ENCODE measurements around the gene KANTR. TPM values are rescaled to one million over a fixed set of nuclear protein-coding genes. Genes with fewer than 3 reads are reported as not detected.

Gene KANTR
- total RNA-seq, 2 experiments from 2014 or later = 11.5 to 11.6 TPM

DNA sequence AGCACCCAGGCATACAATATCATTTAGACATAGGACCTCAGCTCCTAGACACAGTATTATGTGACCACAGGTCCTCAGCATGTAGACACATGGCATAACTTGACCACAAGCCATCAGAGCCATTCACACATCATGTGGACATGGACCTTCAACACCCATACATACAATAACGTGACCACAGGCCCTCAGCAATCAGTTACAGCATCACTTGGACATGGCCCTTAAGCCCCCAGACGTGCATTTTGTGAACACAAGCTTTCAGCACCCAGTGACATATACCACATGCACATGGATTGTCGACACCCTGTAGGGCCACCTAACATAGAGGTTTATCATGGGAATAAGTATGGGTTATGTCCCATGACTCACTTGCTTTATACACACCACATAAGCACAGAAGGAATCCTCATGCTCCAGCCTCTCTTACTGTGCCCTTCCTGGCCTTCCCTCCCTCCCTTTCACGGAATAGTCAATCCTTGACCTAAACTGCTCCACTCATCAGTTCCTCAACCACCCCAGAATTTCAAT, 9.8 kb upstream of the KANTR start:
- Mint-ChIP-seq H3K27me3 (ENCODE audit: low read depth) (no peaks in the 10 kb centered on the region), H3K36me3 (ENCODE audit: low read depth) (peaks cover 32% of the 10 kb centered on the region), H3K4me1 (ENCODE audit: low read depth) (peaks cover 46% of the 10 kb centered on the region), H3K27ac (no peak overlapping the region), H3K9me3 (ENCODE audit: insufficient read depth) (no peaks in the 10 kb centered on the region), H3K4me3 (no peak overlapping the region)
- CTCF ChIA-PET = no interaction called here
- DNase-seq (no peak), ATAC-seq (no peak)
- POLR2A ChIA-PET = no interaction called here

- H3K4me1 Mint-ChIP-seq (ENCODE audit: low read depth) = peaks cover 49% of the 10 kb centered on the region
- ChIA-PET POLR2A (no interaction called here), CTCF (no interaction called here)
- no peak overlapping the region for H3K27ac Mint-ChIP-seq
- DNase-seq (no peak), ATAC-seq (no peak)
- H3K9me3 Mint-ChIP-seq (ENCODE audit: insufficient read depth) = no peaks in the 10 kb centered on the region
- no peak overlapping the region for H3K4me3 Mint-ChIP-seq
- no peaks in the 10 kb centered on the region for H3K27me3 Mint-ChIP-seq (ENCODE audit: low read depth)
- peaks cover 32% of the 10 kb centered on the region for H3K36me3 Mint-ChIP-seq (ENCODE audit: low read depth)
These were observed 9.1 kb upstream of the KANTR start for GRCh38 chrX:53084863-53085262.

GRCh38 chrX:53085661-53086229, 8.2 kb upstream of the KANTR start:
- peaks cover 32% of the 10 kb centered on the region for H3K36me3 Mint-ChIP-seq (ENCODE audit: low read depth)
- no peak for DNase-seq
- no peak overlapping the region for H3K4me3 Mint-ChIP-seq
- H3K27ac Mint-ChIP-seq = peak overlapping the region; percentile 22
- no peak for ATAC-seq
- H3K27me3 Mint-ChIP-seq (ENCODE audit: low read depth) = no peaks in the 10 kb centered on the region
- H3K4me1 Mint-ChIP-seq (ENCODE audit: low read depth) = peaks cover 49% of the 10 kb centered on the region
- POLR2A ChIA-PET = no interaction called here
- H3K9me3 Mint-ChIP-seq (ENCODE audit: insufficient read depth) = no peaks in the 10 kb centered on the region
- CTCF ChIA-PET = no interaction called here

DNA sequence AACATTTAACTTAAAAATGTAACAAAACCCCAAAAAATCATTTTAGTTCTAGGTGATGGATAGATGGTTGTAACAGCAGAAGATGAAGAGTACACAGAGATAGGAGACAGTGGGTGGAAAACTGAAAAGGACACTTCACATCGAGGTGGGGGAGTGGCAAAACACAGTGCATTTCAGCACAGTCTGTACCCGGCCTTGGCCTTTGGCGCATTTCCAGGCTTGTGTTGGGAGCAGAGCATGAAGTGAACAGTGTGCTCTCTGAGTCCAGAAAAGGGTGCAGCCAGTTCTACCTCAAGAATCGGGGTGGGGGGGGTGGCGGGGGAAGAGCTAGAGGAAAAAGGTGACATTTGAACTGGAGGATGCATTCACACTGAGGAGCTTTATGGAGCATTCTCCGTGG, 7.5 kb upstream of the KANTR start:
- ChIA-PET CTCF (interaction anchor here (1.4 kb wide), 1 partner anchor 15 kb away, joined by 3 read pairs; no protein-coding TSS in a partner anchor), POLR2A (no interaction called here)
- no peak overlapping the region for H3K27ac Mint-ChIP-seq
- H3K4me3 Mint-ChIP-seq = no peak overlapping the region
- no peak for DNase-seq
- no peaks in the 10 kb centered on the region for H3K9me3 Mint-ChIP-seq (ENCODE audit: insufficient read depth)
- ATAC-seq = no peak
- H3K27me3 Mint-ChIP-seq (ENCODE audit: low read depth) = no peaks in the 10 kb centered on the region
- peaks cover 32% of the 10 kb centered on the region for H3K36me3 Mint-ChIP-seq (ENCODE audit: low read depth)
- H3K4me1 Mint-ChIP-seq (ENCODE audit: low read depth) = peaks cover 45% of the 10 kb centered on the region

- Mint-ChIP-seq H3K4me3 (no peak overlapping the region), H3K27me3 (ENCODE audit: low read depth) (no peaks in the 10 kb centered on the region), H3K9me3 (ENCODE audit: insufficient read depth) (no peaks in the 10 kb centered on the region), H3K27ac (no peak overlapping the region), H3K4me1 (ENCODE audit: low read depth) (peaks cover 43% of the 10 kb centered on the region), H3K36me3 (ENCODE audit: low read depth) (peaks cover 32% of the 10 kb centered on the region)
- ATAC-seq = no peak
- DNase-seq = no peak
- ChIA-PET POLR2A (no interaction called here), CTCF (interaction anchor here (1.4 kb wide), 1 partner anchor 16 kb away, joined by 3 read pairs; no protein-coding TSS in a partner anchor)
These were observed 6.5 kb upstream of the KANTR start for GRCh38 chrX:53087388-53087831.

DNA sequence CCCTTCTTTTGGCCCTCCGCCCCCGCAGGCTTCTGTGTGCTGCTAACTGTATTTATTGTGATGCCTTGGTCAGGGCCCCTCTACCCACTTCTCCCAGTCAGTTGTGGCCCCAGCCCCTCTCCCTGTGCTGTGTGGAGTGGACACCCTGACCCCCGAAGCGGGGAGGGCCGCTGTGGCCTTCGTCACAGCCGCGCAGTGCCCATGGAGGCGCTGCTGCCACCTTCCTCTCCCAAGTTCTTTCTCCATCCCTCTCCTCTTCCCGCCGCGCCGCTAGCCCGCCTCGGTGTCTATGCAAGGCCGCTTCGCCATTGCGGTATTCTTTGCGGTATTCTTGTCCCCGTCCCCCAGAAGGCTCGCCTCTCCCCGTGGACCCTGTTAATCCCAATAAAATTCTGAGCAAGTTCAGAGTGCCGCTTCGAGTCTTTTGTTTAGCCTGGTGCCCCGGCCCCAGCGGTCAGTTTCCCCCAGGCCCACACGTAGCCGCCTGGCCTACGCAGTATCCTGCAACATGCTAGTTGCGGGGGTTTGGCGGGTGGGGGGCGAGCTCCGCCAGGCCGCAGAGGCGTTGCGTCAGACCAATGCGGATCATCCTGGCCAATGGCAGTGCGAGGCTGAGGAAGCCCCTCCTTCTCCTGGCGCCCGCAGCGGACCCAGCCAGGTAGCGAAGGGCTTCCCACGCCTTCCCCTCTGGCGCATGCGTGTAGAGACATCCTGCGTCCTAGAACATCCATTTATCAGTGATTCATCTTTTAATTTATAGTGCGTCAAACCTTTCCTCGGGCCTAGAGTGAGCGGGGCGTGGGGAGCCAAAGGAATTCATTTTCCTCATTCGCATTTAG, 5.6 kb upstream of the KANTR start:
- peak overlapping the region; percentile 75 for H3K4me3 Mint-ChIP-seq
- peaks cover 32% of the 10 kb centered on the region for H3K36me3 Mint-ChIP-seq (ENCODE audit: low read depth)
- H3K4me1 Mint-ChIP-seq (ENCODE audit: low read depth) = peaks cover 41% of the 10 kb centered on the region
- H3K9me3 Mint-ChIP-seq (ENCODE audit: insufficient read depth) = no peaks in the 10 kb centered on the region
- H3K27ac Mint-ChIP-seq = peak overlapping the region; percentile 86
- CTCF ChIA-PET = interaction anchor here (0.8 to 2.0 kb wide), 3 partner anchors 15 to 69 kb away, joined by 3 to 9 read pairs (median 3); no protein-coding TSS in a partner anchor
- POLR2A ChIA-PET = interaction anchor here (1.0 kb wide), 1 partner anchor 16 kb away, joined by 3 read pairs; no protein-coding TSS in a partner anchor
- no peaks in the 10 kb centered on the region for H3K27me3 Mint-ChIP-seq (ENCODE audit: low read depth)
- peak; percentile 73 for DNase-seq
- peak; percentile 56 for ATAC-seq

DNA sequence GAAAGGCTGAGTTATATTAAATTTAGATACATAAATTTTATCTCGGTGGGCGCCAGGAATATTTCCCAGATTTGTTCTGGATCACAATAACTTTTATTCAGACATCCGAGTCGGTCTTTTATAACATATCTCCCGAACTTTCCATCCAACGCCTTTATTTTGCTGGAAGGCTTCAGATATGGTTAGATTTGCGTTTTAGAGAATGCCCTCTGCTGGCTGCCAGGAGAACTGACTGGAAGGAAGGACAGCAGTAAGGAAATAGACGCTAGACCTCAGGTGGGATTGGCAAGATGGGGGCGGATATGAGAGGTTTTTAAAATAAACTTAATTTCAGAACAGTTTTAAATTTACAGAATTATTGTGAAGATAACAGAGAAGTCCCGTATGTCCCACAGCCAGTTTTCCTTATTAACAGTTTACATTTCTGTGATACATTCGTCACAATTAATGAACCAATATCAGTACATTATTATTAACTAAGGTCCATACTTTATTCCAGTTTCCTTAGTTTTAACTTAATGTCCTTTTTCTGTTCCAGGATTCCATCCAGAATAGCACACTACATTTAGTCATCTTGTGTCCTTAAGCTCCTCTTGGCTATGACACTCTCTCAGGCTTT, 4.6 kb upstream of the KANTR start:
- ATAC-seq = no peak
- DNase-seq = peak; percentile 49
- POLR2A ChIA-PET = no interaction called here
- Mint-ChIP-seq H3K9me3 (ENCODE audit: insufficient read depth) (no peaks in the 10 kb centered on the region), H3K4me1 (ENCODE audit: low read depth) (peaks cover 36% of the 10 kb centered on the region), H3K4me3 (peak overlapping the region; percentile 75), H3K36me3 (ENCODE audit: low read depth) (peaks cover 26% of the 10 kb centered on the region), H3K27ac (no peak overlapping the region), H3K27me3 (ENCODE audit: low read depth) (no peaks in the 10 kb centered on the region)
- CTCF ChIA-PET = interaction anchor here (0.8 to 2.0 kb wide), 3 partner anchors 8 to 68 kb away, joined by 3 to 9 read pairs (median 3); no protein-coding TSS in a partner anchor

GRCh38 chrX:53089925-53090324, 4.0 kb upstream of the KANTR start:
- Mint-ChIP-seq H3K27ac (no peak overlapping the region), H3K9me3 (ENCODE audit: insufficient read depth) (no peaks in the 10 kb centered on the region), H3K27me3 (ENCODE audit: low read depth) (no peaks in the 10 kb centered on the region), H3K4me3 (no peak overlapping the region), H3K4me1 (ENCODE audit: low read depth) (peaks cover 38% of the 10 kb centered on the region), H3K36me3 (ENCODE audit: low read depth) (peaks cover 20% of the 10 kb centered on the region)
- POLR2A ChIA-PET = no interaction called here
- CTCF ChIA-PET = interaction anchor here (1.0 to 2.0 kb wide), 2 partner anchors 9 to 18 kb away, joined by 3 to 9 read pairs; no protein-coding TSS in a partner anchor
- DNase-seq (no peak), ATAC-seq (no peak)

DNA sequence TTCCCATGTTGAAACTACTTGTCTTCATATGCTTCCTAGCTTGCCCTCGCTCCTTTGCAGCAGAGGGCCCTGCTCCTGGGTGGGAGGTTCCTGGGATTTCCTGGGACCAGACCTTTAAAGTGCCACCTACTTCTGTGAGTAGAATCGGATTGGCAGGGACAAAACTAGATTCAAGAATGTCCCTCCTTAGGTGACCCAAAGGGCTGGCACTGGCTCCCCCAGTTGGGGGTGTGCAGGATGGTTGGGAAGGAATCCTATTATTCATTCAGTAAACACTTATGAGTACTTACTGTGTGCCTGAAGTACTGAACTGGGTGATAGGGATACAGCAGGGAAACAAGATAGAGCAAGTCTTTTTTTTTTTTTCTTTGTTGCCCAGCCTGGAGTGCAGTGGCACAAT, 2.6 kb upstream of the KANTR start:
- Mint-ChIP-seq H3K9me3 (ENCODE audit: insufficient read depth) (no peaks in the 10 kb centered on the region), H3K4me3 (no peak overlapping the region), H3K27me3 (ENCODE audit: low read depth) (no peaks in the 10 kb centered on the region), H3K36me3 (ENCODE audit: low read depth) (peaks cover 6% of the 10 kb centered on the region), H3K4me1 (ENCODE audit: low read depth) (peaks cover 34% of the 10 kb centered on the region), H3K27ac (no peak overlapping the region)
- no peak for ATAC-seq
- no peak for DNase-seq
- ChIA-PET CTCF (no interaction called here), POLR2A (no interaction called here)

- CTCF ChIA-PET = no interaction called here
- no peaks in the 10 kb centered on the region for H3K27me3 Mint-ChIP-seq (ENCODE audit: low read depth)
- ATAC-seq = peak; percentile 66
- peaks cover 3% of the 10 kb centered on the region for H3K36me3 Mint-ChIP-seq (ENCODE audit: low read depth)
- POLR2A ChIA-PET = no interaction called here
- peak; percentile 85 for DNase-seq
- peak overlapping the region; percentile 86 for H3K4me3 Mint-ChIP-seq
- H3K9me3 Mint-ChIP-seq (ENCODE audit: insufficient read depth) = no peaks in the 10 kb centered on the region
- H3K27ac Mint-ChIP-seq = peak overlapping the region; percentile 85
- peaks cover 29% of the 10 kb centered on the region for H3K4me1 Mint-ChIP-seq (ENCODE audit: low read depth)
These were observed 726 bp upstream of the KANTR start for GRCh38 chrX:53093177-53093655.

- Mint-ChIP-seq H3K4me1 (ENCODE audit: low read depth) (peaks cover 18% of the 10 kb centered on the region), H3K27ac (peak overlapping the region; percentile 85), H3K27me3 (ENCODE audit: low read depth) (no peaks in the 10 kb centered on the region), H3K36me3 (ENCODE audit: low read depth) (peaks cover 3% of the 10 kb centered on the region), H3K4me3 (peak overlapping the region; percentile 86), H3K9me3 (ENCODE audit: insufficient read depth) (no peaks in the 10 kb centered on the region)
- CTCF ChIA-PET = no interaction called here
- DNase-seq (no peak), ATAC-seq (no peak)
- POLR2A ChIA-PET = interaction anchor here (1.0 kb wide), 1 partner anchor 12 kb away, joined by 4 read pairs; the partner anchor contains the start of gene TSPYL2
These were observed 602 bp downstream of the KANTR start for GRCh38 chrX:53094582-53094905.

- no peak for ATAC-seq
- CTCF ChIA-PET = no interaction called here
- no peak for DNase-seq
- H3K4me3 Mint-ChIP-seq = no peak overlapping the region
- H3K27me3 Mint-ChIP-seq (ENCODE audit: low read depth) = no peaks in the 10 kb centered on the region
- H3K27ac Mint-ChIP-seq = no peak overlapping the region
- peaks cover 18% of the 10 kb centered on the region for H3K4me1 Mint-ChIP-seq (ENCODE audit: low read depth)
- H3K9me3 Mint-ChIP-seq (ENCODE audit: insufficient read depth) = no peaks in the 10 kb centered on the region
- H3K36me3 Mint-ChIP-seq (ENCODE audit: low read depth) = peaks cover 4% of the 10 kb centered on the region
- POLR2A ChIA-PET = no interaction called here
These were observed 1.9 kb downstream of the KANTR start for GRCh38 chrX:53095796-53096195.

Data from activated CD8-positive, alpha-beta T cell treated with anti-CD3 and anti-CD28 coated beads, Interleukin-2, amount 10 ng/mL, durations not matched to agents 7 days and 5 days (primary cell).